ENCODE data around the gene TEDC2.
A peak's percentile ranks its signal among the peaks of the same experiment; 100 is the strongest.
"Not testable (repeated sequence)": the region's sequence is repeated elsewhere in the genome, so short reads cannot be mapped to it uniquely, and the experiment has no call there.

The TEDC2 gene, protein sequence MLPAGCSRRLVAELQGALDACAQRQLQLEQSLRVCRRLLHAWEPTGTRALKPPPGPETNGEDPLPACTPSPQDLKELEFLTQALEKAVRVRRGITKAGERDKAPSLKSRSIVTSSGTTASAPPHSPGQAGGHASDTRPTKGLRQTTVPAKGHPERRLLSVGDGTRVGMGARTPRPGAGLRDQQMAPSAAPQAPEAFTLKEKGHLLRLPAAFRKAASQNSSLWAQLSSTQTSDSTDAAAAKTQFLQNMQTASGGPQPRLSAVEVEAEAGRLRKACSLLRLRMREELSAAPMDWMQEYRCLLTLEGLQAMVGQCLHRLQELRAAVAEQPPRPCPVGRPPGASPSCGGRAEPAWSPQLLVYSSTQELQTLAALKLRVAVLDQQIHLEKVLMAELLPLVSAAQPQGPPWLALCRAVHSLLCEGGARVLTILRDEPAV

DNA sequence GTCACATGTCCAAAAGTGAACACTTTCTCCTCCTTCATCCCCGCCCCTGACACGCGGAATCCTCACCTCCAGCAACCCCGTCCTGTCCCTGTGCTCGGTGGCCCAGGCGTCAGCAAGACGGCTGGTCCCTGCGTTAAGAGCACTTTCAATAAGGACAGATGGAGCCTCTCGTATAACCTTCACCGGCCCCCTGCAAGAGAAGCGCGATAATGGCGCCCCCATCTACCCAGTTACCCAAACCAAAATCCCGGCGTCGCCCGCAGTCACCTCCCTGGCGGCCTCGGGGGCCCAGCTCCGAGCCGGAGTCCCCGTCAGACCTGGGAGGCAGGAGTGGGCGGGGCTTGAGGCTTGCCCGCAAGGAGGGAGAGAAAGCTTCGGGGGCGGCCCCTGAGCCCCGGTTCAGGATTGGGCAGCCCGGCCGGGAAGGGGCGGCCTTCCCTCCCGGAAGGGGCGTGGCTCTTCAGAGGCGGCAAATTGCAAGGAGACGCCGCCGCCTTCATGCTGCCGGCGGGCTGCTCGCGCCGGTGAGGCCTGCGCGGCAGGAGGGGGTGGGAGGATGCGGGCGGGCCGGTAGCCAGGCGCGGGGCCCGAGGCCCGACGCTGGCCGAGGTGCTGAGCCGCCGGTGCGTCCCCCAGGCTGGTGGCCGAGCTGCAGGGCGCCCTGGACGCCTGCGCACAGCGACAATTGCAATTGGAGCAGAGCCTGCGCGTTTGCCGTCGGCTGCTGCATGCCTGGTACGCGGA is at the start of gene TEDC2:
TEDC2 (plus strand) TSS at position 463 of the 744 bp plus-strand sequence; CDS start at position 499, 36 bp downstream.
- peak; percentile 99 for DNase-seq

DNA sequence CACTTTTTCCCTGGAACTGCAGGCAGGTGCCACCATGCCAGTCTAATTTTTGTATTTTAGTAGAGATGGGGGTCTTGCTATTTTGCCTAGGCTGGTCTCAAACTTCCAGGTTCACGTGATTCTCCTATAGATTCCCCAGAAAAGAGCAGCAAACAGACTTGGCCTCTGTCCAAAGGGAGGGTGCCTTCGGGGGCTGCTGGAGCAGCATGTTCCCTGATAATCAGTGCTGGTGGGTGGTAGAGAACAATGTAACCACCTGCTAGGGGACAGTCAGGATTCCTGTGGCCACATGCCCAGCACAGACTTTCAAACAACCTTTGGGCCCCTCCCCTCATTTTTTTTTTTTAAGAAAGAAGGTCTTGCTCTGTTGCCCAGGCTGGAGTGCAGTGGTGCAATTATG is 44.8 kb upstream of the TEDC2 start:
- no peak for DNase-seq

DNA sequence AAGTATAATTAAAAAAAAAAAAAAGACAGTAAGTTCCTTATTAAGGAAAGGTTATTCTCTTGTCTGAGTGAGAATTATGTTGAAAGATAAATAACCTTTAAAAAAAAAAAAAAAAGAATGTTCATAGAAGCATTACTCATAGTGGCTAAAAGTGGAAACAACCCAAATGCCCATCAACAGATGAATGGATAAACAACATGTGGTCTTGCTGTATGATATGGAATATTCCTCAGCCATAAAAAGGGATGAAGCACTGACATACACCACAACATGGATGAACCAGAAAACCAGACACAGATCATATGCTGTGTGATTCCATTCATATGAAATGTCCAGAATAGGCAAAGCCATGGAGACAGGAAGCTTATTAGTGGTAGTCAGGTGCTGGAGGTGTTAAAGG is 39.9 kb upstream of the TEDC2 start:
- DNase-seq = no peak

DNA sequence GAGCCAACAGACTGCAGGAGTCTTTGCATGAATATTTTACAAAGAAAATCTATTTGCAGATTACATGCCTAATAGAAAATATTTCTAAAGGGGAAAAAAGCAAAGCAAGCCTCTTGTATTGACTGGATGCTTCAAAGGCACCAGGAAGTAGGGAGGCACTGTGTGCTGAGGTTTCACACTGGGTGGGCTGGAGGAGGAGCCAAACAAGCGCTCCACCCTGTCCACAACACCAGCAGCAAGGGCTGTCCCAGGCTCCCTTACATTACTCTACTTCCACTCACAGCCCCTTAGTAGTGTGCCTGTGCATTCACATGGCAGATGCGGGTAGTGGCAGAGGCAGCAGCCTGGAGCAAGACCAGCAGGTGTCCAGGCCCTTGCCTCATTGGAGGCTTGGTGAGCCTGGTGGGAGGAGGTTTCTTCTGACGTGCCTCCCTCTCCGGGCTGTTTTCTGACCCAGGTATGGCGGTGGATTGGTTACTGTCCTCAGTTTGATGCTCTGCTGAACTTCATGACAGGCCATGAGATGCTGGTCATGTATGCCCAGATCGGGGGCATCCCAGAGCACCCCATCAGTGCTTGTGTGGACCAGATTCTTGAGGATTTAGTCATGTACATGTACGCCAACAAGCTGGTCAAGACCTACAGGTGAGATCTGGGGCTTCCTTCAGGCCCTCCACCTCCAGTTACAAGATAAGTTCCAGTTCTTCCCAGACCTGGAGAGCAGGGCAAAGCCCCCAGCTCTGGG is 37.6 kb upstream of the TEDC2 start:
- no peak for DNase-seq

DNA sequence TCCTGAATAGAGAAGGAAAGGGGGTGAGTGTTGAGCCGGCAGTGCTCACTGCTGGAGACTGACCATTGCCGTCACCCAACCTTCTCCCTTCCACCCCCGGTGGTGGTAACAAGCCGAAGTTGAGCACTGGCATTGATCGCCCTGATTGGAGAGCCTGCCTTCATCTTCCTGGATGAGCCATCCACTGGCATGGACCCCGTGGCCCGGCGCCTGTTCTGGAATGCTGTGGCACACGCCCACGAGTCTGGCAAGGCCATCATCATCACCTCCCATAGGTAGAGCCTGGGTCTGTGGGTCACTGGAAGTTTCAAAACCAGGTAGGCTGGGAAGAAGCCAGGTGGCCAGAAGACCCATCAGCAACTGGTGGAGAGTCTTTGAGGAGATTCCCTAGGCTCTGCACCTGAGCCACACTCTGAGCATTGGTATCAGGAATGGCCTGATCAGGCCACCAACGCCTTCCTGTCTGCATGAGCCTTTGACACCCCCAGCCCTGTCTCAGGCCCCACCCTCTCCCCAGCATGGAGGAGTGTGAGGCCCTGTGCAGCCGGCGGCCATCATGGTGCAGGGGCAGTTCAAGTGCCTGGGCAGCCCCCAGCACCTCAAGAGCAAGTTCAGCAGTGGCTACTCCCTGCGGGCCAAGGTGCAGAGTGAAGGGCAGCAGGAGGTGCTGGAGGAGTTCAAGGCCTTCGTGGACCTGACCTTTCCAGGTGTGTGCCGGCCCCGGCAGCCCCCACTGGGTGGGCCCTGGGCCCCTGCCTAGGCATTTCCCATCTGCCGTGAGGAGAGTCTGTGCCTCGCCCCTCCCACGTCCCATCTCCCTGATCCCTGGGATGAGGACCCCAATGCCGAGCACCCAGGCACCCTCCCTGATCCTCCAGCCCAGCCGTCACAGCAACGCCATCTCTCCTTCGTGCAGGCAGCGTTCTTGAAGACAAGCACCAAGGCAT is 35.6 kb upstream of the TEDC2 start:
- no peak for DNase-seq

DNA sequence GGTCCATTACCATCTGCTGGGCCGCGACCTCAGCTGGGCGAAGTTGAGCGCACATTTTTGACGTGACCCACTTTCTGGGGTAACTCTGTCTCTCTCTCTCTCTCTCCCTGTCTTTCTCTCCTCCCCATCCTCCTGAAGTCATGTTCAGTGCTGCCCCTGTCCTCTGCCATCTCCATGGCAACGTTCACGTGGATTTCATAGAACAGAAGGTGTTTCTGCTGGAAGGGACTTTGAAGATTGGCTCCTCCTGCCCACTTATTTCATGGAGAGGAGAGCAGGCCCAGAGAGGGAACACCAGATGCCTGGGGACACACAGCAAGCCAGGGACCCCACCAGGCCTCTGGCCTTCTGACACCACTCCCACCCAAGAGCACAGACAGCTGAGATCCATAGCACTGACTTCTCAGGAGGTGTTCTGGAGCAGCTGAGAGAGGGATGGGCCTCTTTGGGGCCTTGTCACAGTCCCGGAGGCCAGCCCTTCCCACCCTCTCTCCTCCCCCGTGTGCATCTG is 34.8 kb upstream of the TEDC2 start:
- no peak for DNase-seq

DNA sequence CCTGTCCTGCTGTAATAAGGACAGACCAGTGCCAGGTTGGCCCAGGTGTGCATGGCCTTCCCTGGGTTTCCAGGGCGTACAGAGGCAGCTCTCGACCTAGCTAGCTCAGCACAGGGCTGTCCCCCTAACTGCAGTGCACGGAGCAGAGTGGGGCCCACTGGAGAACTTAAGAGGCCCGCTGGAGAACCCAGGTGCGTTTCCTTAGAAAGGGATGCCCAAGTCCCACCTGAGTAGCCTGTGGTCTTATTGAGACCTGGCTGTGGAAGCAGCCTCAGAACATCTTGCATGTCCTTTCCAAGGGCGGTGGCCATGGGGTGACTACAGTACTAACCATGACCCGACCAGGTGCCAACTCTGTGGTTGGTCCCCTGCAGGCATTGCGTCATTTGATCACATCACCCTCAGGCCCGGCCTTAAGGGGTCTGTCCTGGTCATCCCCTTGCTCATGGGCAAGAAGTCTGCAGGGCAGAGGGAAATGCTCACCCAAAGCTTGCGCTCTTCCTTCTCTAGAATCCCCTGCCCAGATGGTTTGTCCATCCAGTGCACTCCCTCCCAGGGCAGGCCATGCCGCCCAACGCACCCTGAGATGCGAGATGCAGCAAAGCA is 34.0 kb upstream of the TEDC2 start:
- no peak for DNase-seq

DNA sequence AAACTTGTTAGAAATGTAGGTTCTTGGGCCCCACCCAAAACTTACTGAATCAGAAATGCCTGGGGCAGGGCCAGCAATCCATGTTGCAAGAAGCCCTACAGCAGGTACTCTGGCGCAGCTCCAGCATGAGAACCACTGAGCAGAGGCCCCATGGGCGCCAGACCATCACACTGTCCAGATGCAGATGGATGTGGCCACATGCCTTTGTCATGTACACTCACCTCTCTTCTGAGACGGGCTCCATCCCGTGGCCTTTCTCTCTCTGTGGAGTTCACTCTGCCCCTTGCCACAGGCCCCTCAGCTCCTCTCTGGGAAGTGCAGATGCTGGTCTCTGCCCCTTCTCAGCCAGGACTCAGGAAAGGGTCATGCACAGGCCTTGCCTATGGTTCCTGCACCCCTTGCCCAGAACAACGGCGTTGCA is 33.0 kb upstream of the TEDC2 start:
- DNase-seq = no peak

DNA sequence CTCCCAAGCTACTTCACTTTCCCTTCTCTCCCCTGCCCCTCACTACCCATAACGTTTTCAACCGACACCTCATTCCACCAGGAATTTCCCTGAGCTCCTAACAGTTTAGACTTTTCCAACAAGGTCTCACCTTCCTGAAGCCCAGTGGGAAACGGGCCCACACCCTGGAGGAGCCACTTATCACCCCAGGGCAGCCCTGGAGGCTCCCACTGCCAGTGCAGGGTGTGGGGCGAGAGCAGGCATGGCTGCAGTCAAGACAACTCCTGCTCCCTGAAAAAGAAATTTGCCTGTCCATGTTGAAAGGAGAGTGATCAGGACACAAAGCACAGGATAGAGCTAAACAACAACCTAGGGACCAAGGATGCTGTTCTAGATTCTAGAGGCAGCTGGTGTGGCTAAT is 32.4 kb upstream of the TEDC2 start:
- DNase-seq = no peak

DNA sequence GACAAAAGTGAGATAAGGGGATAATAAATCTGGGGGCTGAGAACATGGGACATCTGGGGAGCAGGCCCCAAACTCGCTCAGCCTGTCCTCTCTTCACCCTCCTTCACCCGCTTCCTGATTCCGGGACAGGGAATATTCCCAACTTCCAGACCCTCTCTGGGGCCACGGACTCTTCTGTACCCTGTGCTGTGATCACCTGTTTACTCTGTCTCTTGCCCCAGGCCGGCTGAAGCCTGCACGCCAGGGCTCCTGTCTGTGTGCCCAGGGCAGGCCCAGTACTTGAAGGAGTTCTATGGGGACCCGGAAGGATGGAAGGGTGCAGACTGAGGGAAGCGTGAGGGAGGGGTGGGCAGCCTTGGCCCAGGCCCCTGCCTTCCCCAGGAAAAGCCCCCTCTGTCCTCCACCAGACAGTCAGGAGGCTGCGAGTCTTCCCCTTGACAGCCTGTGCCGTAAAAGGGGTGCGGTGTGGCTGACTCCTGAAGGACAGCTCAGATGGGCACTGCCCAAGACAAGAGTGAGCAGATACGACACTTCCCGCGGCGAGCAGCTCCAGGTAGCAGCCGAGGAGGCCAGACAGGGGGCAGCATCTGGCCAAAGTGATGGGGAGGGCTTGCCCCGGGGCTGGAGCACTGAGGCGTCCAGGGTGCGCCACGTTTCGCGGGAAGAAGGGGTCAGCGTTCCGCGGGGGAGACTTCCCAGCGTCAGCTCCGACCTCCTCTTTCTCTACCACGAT is 31.7 kb upstream of the TEDC2 start:
- DNase-seq = peak; percentile 27

DNA sequence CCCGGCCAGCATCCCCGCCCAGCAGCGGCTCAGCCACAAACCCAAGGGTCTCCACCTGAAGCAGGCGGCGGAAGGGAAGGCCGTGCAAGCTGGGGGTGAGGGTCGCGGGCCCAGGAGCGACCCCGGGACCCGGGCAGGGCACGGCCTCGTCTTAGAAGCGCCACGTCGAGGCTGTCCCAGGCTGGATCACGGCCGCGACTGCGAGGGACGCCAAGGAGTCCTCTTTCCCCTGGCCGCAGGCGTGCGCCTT is 31.2 kb upstream of the TEDC2 start:
- DNase-seq = no peak

DNA sequence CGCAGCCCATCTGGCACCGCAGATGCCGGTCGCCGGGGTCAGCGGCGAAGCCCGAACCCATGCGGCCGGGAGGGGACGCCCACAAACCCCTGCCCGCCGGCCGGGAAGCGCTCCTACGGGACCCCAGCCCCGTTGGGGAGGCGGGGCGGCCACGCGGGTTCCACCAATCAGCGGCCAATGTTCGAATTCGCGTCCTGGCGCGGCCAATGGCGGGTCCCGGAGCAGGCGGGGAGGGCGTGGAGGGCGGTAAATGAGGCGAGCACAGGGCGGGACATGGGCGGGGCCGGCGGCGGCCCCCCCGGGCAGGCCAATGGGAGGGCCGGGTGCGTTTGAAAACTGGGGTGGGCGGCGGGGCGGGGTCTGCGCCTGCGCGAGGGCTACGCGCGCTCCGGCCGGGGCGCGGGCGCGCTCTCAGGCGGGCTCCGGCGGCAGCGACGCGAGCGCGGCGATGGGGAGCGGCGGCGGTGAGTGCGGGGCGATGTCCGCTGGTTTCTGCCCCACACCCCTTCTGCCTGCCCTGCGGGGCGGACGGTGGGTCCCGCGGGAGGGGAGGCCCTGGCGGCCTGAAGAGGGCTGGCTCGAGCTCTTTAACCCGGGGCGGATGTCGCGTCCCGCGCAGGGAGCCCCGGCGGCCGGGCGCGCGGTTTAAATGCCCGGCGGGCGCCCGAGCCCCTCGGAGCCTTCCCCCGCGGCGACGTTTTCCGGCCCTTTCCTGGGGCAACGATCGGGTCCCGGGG is 30.7 kb upstream of the TEDC2 start, which contains the start of gene CCNF:
CCNF (plus strand) TSS at position 414 of the 737 bp plus-strand sequence; CDS start at position 449, 35 bp downstream.
- DNase-seq = peak; percentile 99

DNA sequence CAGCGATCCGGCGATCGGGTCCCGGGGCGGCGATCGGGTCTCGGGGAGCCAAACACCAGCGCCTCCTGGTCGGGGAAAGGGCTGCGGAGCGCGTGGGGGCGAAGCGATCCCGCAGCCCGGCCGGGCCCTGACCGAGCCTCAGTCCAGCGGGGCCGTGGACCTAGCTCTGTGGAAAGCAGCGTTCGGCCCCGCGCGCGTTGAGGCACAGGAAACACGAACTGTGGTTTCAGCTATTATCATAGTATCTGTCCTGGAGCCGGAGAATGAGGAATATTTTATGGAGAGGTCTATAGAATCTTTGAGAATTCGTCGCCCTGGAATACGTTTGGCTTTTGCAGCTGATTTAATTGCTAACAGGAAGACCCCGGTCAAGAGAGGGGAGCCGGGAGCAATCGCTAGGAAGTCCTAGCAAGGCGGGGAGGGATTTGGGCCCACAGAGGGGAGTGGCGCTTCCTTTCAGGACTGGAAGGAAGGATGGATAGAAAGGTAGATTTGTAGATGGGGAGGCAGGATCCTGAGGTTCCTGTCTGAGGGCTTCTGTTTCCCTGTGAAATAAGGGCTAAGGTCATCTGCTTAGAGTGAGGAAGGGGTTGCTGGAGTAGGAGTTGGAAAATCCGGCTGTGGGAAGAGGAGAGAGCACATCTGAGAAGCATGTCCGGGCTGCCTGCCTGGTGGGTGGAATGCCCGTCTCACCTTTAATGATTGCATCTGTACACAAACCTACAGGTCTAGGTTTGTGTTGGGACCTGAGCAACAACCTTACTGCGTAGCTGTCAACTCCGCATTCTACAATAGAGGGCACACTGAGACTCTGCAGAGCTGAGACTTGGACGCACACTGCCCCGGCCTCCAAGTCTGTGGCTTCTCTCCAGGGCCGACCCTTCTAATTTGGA is 29.9 kb upstream of the TEDC2 start:
- peak; percentile 25 for DNase-seq

DNA sequence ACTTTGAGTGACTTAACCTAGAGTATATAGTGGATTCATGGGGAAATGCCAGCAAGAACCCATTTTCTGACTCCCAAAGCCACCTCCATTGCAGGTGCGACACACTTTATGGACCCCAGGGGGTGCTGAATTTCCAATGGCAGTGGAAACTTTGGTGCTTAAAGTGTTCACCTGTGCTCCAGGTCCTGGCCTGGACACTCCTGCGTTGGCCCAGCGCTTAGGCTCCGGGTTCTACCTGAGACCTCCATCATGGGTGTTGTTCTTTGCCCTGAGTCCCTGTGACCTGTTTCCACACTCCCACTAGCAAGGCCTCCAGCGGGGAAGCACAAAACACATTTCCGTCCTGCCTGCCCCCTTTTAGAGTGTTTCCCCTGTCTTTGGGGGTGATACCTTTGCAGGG is 27.6 kb upstream of the TEDC2 start:
- no peak for DNase-seq

DNA sequence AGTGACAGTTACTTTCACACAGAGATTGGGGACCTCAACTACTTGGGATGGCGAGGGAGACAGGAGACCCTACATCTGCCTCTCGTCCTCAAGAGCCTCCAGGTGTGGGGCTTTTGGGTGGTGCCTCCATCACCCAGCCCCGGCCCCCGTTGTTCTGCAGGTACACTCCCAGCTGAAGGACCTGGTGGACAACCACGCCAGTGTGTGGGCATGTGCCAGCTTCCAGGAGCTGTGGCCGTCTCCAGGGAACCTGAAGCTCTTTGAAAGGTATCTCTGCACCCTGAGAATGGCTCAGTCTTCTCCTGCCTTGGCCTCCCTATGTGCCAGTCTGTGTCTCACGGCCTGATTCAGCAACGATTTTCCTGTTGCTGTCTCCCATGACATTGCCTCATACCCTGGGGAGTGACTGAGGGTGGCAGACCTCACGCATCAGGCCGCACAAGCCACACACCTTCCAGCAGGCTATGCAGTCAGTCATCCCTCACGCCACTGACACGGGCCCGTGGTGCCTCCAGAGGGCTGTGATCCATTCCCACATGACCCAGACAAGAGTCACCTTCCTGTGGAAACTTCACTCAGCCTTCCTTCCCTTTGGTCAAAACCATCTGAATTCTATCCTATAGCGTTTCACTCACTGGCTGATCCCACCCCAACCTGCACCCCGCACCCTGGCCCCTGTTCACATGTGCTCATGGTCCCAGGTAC is 27.0 kb upstream of the TEDC2 start:
- no peak for DNase-seq

DNA sequence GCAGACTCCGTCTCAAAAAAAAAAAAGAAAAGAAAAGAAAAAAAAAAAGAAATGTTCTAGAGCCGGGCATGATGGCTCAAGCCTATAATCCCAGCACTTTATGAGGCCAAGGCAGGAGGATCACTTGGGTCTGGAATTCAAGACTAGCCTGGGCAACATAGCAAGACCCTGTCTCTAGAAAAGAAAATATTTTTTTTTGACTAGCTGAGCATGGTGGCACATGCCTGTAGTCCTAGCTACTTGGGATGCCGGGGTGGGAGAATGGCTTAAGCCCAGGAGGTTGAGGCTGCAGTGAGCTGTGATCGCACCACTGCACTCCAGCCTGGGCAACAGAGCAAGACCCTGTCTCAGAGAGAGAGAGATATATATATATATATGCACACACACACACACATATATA is 24.7 kb upstream of the TEDC2 start:
- DNase-seq = not testable (repeated sequence)

DNA sequence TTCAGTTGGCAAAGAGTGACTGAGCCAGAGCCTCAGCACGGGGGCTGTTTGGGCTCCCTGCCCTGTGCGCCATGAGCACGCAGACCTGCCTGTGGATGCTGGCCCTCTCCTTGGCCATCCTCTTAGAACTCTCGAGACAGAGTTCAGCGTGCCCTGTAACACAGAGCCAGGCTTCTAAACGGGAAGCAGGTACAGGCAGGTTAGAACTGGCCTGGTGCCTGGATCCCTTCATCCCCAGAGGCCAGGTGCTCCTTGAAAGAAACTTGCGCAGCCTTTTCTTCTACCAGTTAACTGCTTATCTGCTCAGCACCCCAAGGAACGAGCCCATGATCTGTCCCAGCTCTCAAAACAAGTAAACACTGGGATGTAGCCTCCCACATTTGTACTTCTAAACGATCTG is 23.8 kb upstream of the TEDC2 start:
- DNase-seq = no peak

DNA sequence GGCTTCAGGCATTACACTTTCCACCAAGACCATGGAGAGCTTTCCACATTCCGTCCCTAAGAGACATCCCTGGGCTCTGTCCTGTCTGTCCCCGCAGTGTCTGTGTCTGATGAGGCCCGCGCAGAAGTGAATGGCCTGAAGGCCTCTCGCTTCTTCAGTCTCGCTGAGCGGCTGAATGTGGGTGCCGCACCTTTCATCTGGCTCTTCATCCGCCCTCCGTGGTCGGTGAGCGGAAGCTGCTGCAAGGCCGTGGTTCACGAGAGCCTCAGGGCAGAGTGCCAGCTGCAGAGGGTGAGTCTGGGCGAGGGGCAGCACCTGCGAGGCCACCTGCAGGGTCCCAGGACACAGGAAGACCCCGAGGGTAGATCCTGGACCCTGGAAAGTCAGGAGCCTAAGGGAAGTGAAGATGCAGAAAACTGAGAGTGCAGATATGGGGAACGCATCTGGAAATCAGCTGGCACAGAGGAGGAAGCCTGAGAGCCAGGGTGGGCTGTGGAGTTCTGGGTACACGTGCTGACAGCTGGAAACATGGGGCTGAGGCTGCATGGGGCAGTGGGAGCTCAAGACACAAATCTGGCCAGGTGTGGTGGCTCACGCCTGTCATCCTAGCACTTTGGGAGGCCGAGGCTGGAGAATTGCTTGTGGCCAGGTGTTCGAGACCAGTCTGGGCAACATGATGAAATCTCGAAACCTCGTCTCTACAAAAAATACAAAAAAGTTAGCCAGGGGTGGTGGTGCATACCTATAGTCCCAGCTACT is 22.7 kb upstream of the TEDC2 start:
- DNase-seq = no peak
